BLaER1 treated with 17β-estradiol and CSF1 and Interleukin-3, amounts not matched to agents 10 nM and 100 nM (cell line): ENCODE results near the gene PCID2.

ENCODE experiments used
- H3K27ac ChIP-seq, 11 experiments: shearing (Covaris generic); formaldehyde crosslinking; 2 replicates each; pipeline ENCODE4 v1.8.1; 2022
- H3K27me3 ChIP-seq, 11 experiments: shearing (Covaris generic); formaldehyde crosslinking; 2 replicates each; pipeline ENCODE4 v1.8.1; 2022
- H3K36me3 ChIP-seq, 11 experiments: shearing (Covaris generic); formaldehyde crosslinking; 2 replicates each; pipeline ENCODE4 v1.8.1; 2022
- H3K4me1 ChIP-seq, 10 experiments: shearing (Covaris generic); formaldehyde crosslinking; 2 replicates each; pipeline ENCODE4 v1.8.1; 2022
- H3K4me2 ChIP-seq, 11 experiments: shearing (Covaris generic); formaldehyde crosslinking; 2 replicates each; pipeline ENCODE4 v1.8.1; 2022
- H3K4me3 ChIP-seq, 10 experiments: shearing (Covaris generic); formaldehyde crosslinking; 2 replicates each; pipeline ENCODE4 v1.8.1; 2022
- H3K9ac ChIP-seq, 11 experiments: shearing (Covaris generic); formaldehyde crosslinking; 2 replicates each; pipeline ENCODE4 v1.8.1; 2022
- H3K9me3 ChIP-seq, 11 experiments: shearing (Covaris generic); formaldehyde crosslinking; replicated peaks in 1 of 11; 2 replicates each; pipeline ENCODE4 v1.8.1; 2022
- H4K20me1 ChIP-seq, 11 experiments: shearing (Covaris generic); formaldehyde crosslinking; 2 replicates each; pipeline ENCODE4 v1.8.1; 2022
- Cebpa-rat ChIP-seq, 11 experiments: shearing (Covaris generic); IDR thresholded peaks; 2 replicates each; pipeline ENCODE4 v1.8.1; 2022

PCID2 gene

GRCh38 chr13:113238536-113238935, 30.1 kb upstream of the PCID2 start:
- no peaks in the 10 kb centered on the region for H3K9me3 ChIP-seq
- no peak overlapping the region for H3K9ac ChIP-seq
- no peaks in the 10 kb centered on the region for H3K4me1 ChIP-seq
- peaks cover 0 to 20% (median 10%) of the 10 kb centered on the region in 11 experiments; a peak in 9 of 22 replicates for H4K20me1 ChIP-seq
- H3K27ac ChIP-seq, result no peak overlapping the region
- peaks cover 81 to 100% (median 95%) of the 10 kb centered on the region in 11 experiments for H3K36me3 ChIP-seq
- H3K4me2 ChIP-seq, result no peak overlapping the region
- TF ChIP-seq Cebpa-rat (IDR thresholded peaks at IDR 0.05), result no peak
- H3K27me3 ChIP-seq, result no peaks in the 10 kb centered on the region
- no peak overlapping the region for H3K4me3 ChIP-seq

DNA sequence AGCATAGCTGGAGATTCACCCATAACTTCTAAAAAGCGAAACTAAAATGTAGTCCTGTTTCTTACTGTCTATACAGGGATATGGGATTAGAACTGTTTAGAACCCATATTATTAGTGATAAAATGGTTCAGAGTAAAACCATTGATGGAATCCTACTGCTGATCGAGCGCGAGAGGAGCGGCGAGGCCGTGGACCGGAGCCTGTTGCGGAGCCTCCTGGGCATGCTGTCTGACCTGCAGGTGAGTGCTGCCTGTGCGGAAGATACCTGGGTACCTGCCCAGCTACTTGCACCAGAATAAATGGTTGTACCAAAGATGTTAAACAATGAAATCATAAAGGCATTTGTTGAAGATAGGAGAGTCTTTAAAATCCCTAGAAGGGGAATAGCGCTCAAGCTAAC, 24.6 kb upstream of the PCID2 start:
- Histone ChIP-seq H3K4me1 (no peaks in the 10 kb centered on the region; a peak in 2 of 20 replicates), H3K9me3 (no peaks in the 10 kb centered on the region), H3K27me3 (no peaks in the 10 kb centered on the region), H3K36me3 (peaks cover 83 to 96% (median 90%) of the 10 kb centered on the region in 11 experiments), H3K4me3 (no peak overlapping the region), H3K9ac (no peak overlapping the region), H3K27ac (no peak overlapping the region), H3K4me2 (no peak overlapping the region), H4K20me1 (peaks cover 7 to 55% (median 33%) of the 10 kb centered on the region in 11 experiments; a peak in 17 of 22 replicates)
- TF ChIP-seq Cebpa-rat (IDR thresholded peaks at IDR 0.05), result no peak

DNA sequence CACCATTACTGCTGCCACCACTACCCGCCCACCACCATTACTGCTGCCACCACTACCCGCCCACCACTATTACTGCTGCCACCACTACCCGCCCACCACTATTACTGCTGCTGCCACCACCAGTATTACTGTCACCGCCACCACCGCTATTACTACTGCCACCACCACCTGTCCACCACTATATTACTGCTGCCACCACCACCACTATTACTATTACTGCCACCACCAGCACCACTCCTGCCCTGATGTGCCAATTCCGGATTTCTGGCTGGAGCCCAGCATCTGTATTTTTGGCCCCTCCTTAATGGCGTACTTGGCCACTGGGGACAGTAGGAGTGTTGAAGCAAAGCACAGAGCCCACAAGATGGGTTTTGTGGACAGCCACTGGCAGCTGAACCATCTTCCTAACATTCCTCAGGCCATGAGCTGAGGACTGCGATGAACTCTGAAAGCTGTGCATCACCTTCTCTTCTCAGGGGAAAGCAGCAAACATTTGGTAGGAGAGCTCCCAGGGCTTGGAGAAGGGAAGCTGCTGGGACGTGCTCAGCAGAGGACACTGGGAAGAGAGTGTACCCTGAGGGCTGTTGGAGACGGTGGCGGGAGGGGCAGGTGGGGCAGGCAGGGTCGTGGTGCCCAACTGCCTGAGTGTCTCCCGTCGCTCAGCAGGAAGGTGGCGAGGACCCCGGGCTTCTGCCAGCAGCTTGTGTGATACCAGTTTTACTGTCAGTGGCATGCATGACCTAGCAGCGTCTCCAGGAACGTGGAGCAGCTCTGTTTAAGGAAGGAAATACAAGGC, 23.9 kb upstream of the PCID2 start:
- Histone ChIP-seq H3K36me3 (peaks cover 82 to 96% (median 90%) of the 10 kb centered on the region in 11 experiments), H3K27me3 (no peaks in the 10 kb centered on the region), H3K4me1 (no peaks in the 10 kb centered on the region; a peak in 2 of 20 replicates), H3K27ac (no peak overlapping the region), H4K20me1 (peaks cover 8 to 59% (median 36%) of the 10 kb centered on the region in 11 experiments; a peak in 18 of 22 replicates), H3K9ac (no peak overlapping the region), H3K4me2 (no peak overlapping the region), H3K4me3 (no peak overlapping the region), H3K9me3 (no peaks in the 10 kb centered on the region)
- TF ChIP-seq Cebpa-rat (IDR thresholded peaks at IDR 0.05), result no peak

- no peak for TF ChIP-seq Cebpa-rat (IDR thresholded peaks at IDR 0.05)
- Histone ChIP-seq H3K36me3 (peaks cover 82 to 96% (median 90%) of the 10 kb centered on the region in 11 experiments), H3K4me1 (no peaks in the 10 kb centered on the region; a peak in 2 of 20 replicates)
Observed at GRCh38 chr13:113231306-113232207, 23.1 kb upstream of the PCID2 start.

GRCh38 chr13:113229791-113230190, 21.3 kb upstream of the PCID2 start:
- Histone ChIP-seq H3K9me3 (no peaks in the 10 kb centered on the region), H3K4me1 (no peaks in the 10 kb centered on the region; a peak in 2 of 20 replicates), H3K27me3 (no peaks in the 10 kb centered on the region), H3K27ac (no peak overlapping the region), H3K4me3 (no peak overlapping the region), H3K36me3 (peaks cover 86 to 96% (median 92%) of the 10 kb centered on the region in 11 experiments), H3K9ac (no peak overlapping the region), H3K4me2 (no peak overlapping the region), H4K20me1 (peaks cover 33 to 84% (median 50%) of the 10 kb centered on the region in 11 experiments; a peak in 20 of 22 replicates)
- no peak for TF ChIP-seq Cebpa-rat (IDR thresholded peaks at IDR 0.05)

More at GRCh38 chr13:113231306-113232207, 23.1 kb upstream of the PCID2 start:
- Histone ChIP-seq H4K20me1 (peaks cover 17 to 67% (median 39%) of the 10 kb centered on the region in 11 experiments; a peak in 19 of 22 replicates), H3K27me3 (no peaks in the 10 kb centered on the region), H3K9ac (no peak overlapping the region), H3K4me3 (no peak overlapping the region), H3K27ac (no peak overlapping the region), H3K9me3 (no peaks in the 10 kb centered on the region), H3K4me2 (no peak overlapping the region)

DNA sequence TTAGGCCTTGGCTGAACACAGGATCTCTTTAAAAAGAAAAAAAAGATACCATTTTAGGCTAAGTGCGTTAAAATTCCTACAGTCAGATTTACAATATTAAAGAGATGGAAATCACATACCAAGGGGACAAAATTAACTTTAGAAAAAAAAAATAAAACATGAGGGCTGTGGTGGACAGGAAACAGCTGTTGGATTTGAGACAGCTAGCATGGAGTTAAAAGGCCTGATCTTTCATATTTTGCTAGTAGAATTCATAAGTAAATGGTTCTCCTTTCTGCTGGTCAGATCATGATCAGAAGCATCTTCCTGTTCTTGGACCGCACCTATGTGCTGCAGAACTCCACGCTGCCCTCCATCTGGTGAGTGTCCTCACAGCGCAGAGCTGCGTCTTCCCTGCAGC, 20.7 kb upstream of the PCID2 start:
- H3K4me1 ChIP-seq, result no peaks in the 10 kb centered on the region; a peak in 2 of 20 replicates
- H3K4me3 ChIP-seq, result no peak overlapping the region
- TF ChIP-seq Cebpa-rat (IDR thresholded peaks at IDR 0.05), result no peak
- no peak overlapping the region for H3K4me2 ChIP-seq
- H3K27ac ChIP-seq, result no peak overlapping the region
- no peaks in the 10 kb centered on the region for H3K27me3 ChIP-seq
- peaks cover 86 to 96% (median 93%) of the 10 kb centered on the region in 11 experiments for H3K36me3 ChIP-seq
- H4K20me1 ChIP-seq, result peaks cover 39 to 91% (median 56%) of the 10 kb centered on the region in 11 experiments; a peak in 20 of 22 replicates
- no peaks in the 10 kb centered on the region for H3K9me3 ChIP-seq
- no peak overlapping the region for H3K9ac ChIP-seq

DNA sequence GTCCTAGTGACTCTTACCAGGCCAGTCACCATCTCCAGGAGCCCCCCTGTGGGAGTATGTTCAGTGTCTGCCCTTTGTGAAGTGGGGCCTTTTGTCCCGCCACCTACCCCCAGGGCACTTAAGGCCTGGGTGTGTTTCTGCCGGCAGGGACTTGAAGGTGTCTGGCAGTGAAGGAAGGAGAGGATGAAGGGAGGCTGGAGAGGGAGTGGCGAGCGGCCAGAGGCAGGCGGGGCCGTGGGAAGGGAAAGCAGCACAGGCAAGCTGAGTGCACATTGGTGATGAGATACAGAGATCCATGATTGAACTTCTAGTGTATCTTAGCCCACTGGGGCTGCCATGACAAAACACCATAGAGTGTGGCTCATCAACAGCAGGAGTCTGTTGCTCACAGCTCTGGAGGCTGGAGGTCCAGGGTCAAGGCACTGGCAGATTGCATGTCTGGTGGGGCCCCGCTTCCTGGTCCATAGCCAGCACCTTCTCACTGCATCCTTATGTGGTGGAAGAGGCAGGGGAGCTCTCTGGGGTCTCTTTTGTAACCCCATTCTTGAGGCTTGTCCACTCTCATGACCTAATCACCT, 18.5 kb upstream of the PCID2 start:
- no peaks in the 10 kb centered on the region for H3K9me3 ChIP-seq
- H3K4me2 ChIP-seq, result no peak overlapping the region
- no peaks in the 10 kb centered on the region for H3K27me3 ChIP-seq
- peaks cover 59 to 97% (median 76%) of the 10 kb centered on the region in 11 experiments; a peak in 21 of 22 replicates for H4K20me1 ChIP-seq
- no peak overlapping the region for H3K4me3 ChIP-seq
- no peak overlapping the region for H3K9ac ChIP-seq
- no peak for TF ChIP-seq Cebpa-rat (IDR thresholded peaks at IDR 0.05)
- H3K4me1 ChIP-seq, result no peaks in the 10 kb centered on the region
- H3K36me3 ChIP-seq, result peaks cover 89 to 100% (median 97%) of the 10 kb centered on the region in 11 experiments
- no peak overlapping the region for H3K27ac ChIP-seq

DNA sequence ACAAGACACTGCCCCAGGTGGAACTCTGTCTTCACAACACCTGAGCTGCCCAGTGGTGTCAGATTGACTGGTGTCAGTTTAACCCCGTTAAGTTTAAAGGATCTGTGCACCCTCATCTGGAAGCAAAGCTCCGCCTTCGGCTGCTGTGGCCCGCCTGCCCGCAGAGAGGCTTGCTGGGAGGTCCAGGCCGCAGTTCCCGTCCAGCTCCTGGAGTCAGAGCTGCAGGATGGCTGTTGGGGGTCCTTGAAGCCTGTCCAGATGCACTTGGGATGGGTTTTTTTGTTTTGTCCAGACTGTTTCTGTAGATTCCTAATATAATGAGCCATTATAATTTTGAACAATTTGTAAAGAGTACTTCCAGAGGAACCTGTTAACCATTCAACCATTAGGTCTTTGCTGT, 17.0 kb upstream of the PCID2 start:
- Histone ChIP-seq H3K4me3 (no peak overlapping the region), H3K27ac (no peak overlapping the region), H3K27me3 (no peaks in the 10 kb centered on the region), H3K36me3 (peaks cover 89 to 100% (median 98%) of the 10 kb centered on the region in 11 experiments), H3K4me2 (no peak overlapping the region), H3K9me3 (no peaks in the 10 kb centered on the region), H4K20me1 (peaks cover 70 to 100% (median 90%) of the 10 kb centered on the region in 11 experiments; a peak in 21 of 22 replicates), H3K9ac (no peak overlapping the region), H3K4me1 (no peaks in the 10 kb centered on the region)
- TF ChIP-seq Cebpa-rat (IDR thresholded peaks at IDR 0.05), result no peak
